Measurements from ENCODE around the gene NR5A1. TPM values are rescaled to one million over a fixed set of nuclear protein-coding genes. Genes with fewer than 3 reads are reported as not detected.

Gene NR5A1
- total and polyA plus RNA-seq, 2 of the 13 experiments (the other 11 are each of a cell fraction or from before 2014, with no cell fraction given), result 28.9 to 44.7 TPM

GRCh38 chr9:124475158-124475867, 31.9 kb downstream of the NR5A1 start (continued):
- TF ChIP-seq, protein P1, sequence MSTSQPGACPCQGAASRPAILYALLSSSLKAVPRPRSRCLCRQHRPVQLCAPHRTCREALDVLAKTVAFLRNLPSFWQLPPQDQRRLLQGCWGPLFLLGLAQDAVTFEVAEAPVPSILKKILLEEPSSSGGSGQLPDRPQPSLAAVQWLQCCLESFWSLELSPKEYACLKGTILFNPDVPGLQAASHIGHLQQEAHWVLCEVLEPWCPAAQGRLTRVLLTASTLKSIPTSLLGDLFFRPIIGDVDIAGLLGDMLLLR (CRISPR knock-in tag; IDR thresholded peaks at IDR 0.05), result no peak
- TF ChIP-seq, protein P2, sequence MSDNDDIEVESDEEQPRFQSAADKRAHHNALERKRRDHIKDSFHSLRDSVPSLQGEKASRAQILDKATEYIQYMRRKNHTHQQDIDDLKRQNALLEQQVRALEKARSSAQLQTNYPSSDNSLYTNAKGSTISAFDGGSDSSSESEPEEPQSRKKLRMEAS (IDR thresholded peaks at IDR 0.05), result no peak
- TF ChIP-seq, protein P3, sequence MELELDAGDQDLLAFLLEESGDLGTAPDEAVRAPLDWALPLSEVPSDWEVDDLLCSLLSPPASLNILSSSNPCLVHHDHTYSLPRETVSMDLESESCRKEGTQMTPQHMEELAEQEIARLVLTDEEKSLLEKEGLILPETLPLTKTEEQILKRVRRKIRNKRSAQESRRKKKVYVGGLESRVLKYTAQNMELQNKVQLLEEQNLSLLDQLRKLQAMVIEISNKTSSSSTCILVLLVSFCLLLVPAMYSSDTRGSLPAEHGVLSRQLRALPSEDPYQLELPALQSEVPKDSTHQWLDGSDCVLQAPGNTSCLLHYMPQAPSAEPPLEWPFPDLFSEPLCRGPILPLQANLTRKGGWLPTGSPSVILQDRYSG (CRISPR knock-in tag; IDR thresholded peaks at IDR 0.05), result no peak
- TF ChIP-seq HOXA3 (CRISPR knock-in tag; IDR thresholded peaks at IDR 0.05) (no peak), SMAD9 (CRISPR knock-in tag; IDR thresholded peaks at IDR 0.05) (no peak)

DNA sequence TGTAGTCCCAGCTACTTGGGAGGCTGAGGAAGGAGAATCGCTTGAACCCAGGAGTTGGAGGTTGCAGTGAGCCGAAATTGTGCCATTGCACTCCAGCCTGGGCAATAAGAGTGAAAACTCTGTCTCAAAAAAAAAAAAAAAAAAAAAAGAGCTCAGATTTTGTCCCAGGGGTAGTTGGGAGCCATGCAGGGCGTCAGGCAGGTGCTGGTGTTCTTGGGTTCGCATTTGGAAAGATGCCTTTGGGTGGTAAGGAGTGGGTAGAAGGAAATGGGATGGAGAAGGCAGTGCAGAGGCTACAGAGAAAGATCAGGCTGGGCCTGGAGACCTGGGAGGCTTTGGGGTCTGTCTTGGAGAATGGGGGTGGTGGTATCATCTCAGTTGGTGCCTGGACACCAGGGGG, 33.0 kb downstream of the NR5A1 start:
- Histone ChIP-seq H3K27ac (ENCODE audit: extremely low read length, insufficient read depth, low read length) (no peak overlapping the region), H3K27me3 (ENCODE audit: control insufficient read depth in 1 of 2, insufficient read depth in 2 of 2, low read length in 2 of 2) (peaks cover 21 to 90% of the 10 kb centered on the region in 2 experiments), H3K4me2 (ENCODE audit: low read depth, low read length) (no peak overlapping the region), H3K36me3 (replicated peaks in 1 of 2; ENCODE audit: control insufficient read depth in 1 of 2, insufficient read depth in 2 of 2, low read length in 2 of 2) (no peaks in the 10 kb centered on the region), H3K4me3 (replicated peaks in 1 of 3; ENCODE audit: insufficient read depth in 1 of 3, low read depth in 2 of 3, low read length in 3 of 3) (no peak overlapping the region), H3K4me1 (ENCODE audit: insufficient read depth, low read length) (peaks cover 27% of the 10 kb centered on the region), H3K79me2 (ENCODE audit: insufficient read depth, low read length) (no peaks in the 10 kb centered on the region), H2AFZ (ENCODE audit: low read length) (no peak overlapping the region), H3K9ac (ENCODE audit: insufficient read depth, low read depth, low read length) (no peak overlapping the region), H4K20me1 (ENCODE audit: insufficient read depth, low read length) (no peaks in the 10 kb centered on the region), H3K9me3 (ENCODE audit: low read length) (no peaks in the 10 kb centered on the region)
- FAIRE-seq (no peak), ATAC-seq (no peak), DNase-seq (ENCODE audit: low spot score) (no peak)
- in situ Hi-C loops (cut with HindIII; ENCODE audit: extremely low pct_ligation_motif_present, low pct_unique_long_range_greater_than_20kb) (no loop called here), intact Hi-C loops (cut with micrococcal nuclease; ENCODE audit: unreplicated experiment) (no loop called here)
- ChIA-PET POLR2A (no interaction called here), CTCF (ENCODE audit: low intra/inter-chr PET ratio, low total read pairs) (no interaction called here)
- 20% methylated on average over 4 of the region's 4 CpGs for WGBS (ENCODE audit: low lambda C conversion rate)
- no TSS peak for BruUV-seq (replicated peaks)
- TF ChIP-seq GATAD2A (CRISPR knock-in tag; IDR thresholded peaks at IDR 0.05) (no peak), ZBTB38 (CRISPR knock-in tag; IDR thresholded peaks at IDR 0.05) (no peak), MXI1 (IDR thresholded peaks at IDR 0.05; ENCODE audit: borderline replicate concordance, low read depth, low read length) (no peak), ELF4 (CRISPR knock-in tag; IDR thresholded peaks at IDR 0.05; ENCODE audit: borderline replicate concordance) (no peak), HNRNPK (IDR thresholded peaks at IDR 0.05; ENCODE audit: low read depth, low read length, poor library complexity, severe bottlenecking) (no peak), TP53 (CRISPR knock-in tag; conservative IDR thresholded peaks at IDR 0.05) (no peak), ZFYVE20 (CRISPR knock-in tag; IDR thresholded peaks at IDR 0.05; ENCODE audit: borderline replicate concordance, low read depth) (no peak), MYC (CRISPR knock-in tag; IDR thresholded peaks at IDR 0.05; ENCODE audit: borderline replicate concordance) (no peak), ZFP90 (CRISPR knock-in tag; IDR thresholded peaks at IDR 0.05; ENCODE audit: borderline replicate concordance) (no peak), GTF2F1 (IDR thresholded peaks at IDR 0.05; ENCODE audit: low read length) (no peak), ZNF687 (CRISPR knock-in tag; IDR thresholded peaks at IDR 0.05) (no peak)
